ENCODE data around the gene SPR.
A peak's percentile ranks its signal among the peaks of the same experiment; 100 is the strongest.

SPR gene

GRCh38 chr2:72887032-72887739 is at the start of gene SPR:
Gene SPR, plus strand, starts transcription at chr2:72887408. Its CDS starts 25 bp downstream, at chr2:72887433.
- Mint-ChIP-seq H3K36me3 (ENCODE audit: low read depth) (peaks cover 21% of the 10 kb centered on the region), H3K27ac (peak within 1 kb of the TSS; percentile 22), H3K27me3 (peaks cover 56% of the 10 kb centered on the region), H3K9me3 (no peaks in the 10 kb centered on the region), H3K4me1 (ENCODE audit: low read depth) (peaks cover 49% of the 10 kb centered on the region), H3K4me3 (peak within 1 kb of the TSS; percentile 73)
- intact Hi-C loops (cut with micrococcal nuclease) = loop anchor here (10.0 kb wide), 1 partner anchor 398 kb away; the partner anchor contains the start of gene FBXO41

- intact Hi-C loops (cut with micrococcal nuclease) = no loop called here
- Mint-ChIP-seq H3K4me3 (no peak overlapping the region), H3K27me3 (peaks cover 13% of the 10 kb centered on the region), H3K4me1 (ENCODE audit: low read depth) (no peaks in the 10 kb centered on the region), H3K9me3 (no peaks in the 10 kb centered on the region), H3K36me3 (ENCODE audit: low read depth) (no peaks in the 10 kb centered on the region), H3K27ac (no peak overlapping the region)
These were observed 47.1 kb upstream of the SPR start for GRCh38 chr2:72840066-72840465.

GRCh38 chr2:72841462-72842125 is 45.6 kb upstream of the SPR start:
- intact Hi-C loops (cut with micrococcal nuclease) = no loop called here
- Mint-ChIP-seq H3K4me3 (no peak overlapping the region), H3K9me3 (no peaks in the 10 kb centered on the region), H3K27me3 (peaks cover 7% of the 10 kb centered on the region), H3K27ac (no peak overlapping the region), H3K4me1 (ENCODE audit: low read depth) (no peaks in the 10 kb centered on the region), H3K36me3 (ENCODE audit: low read depth) (no peaks in the 10 kb centered on the region)

- no peak overlapping the region for H3K27ac Mint-ChIP-seq
- intact Hi-C loops (cut with micrococcal nuclease) = no loop called here
- no peaks in the 10 kb centered on the region for H3K4me1 Mint-ChIP-seq (ENCODE audit: low read depth)
- peaks cover 7% of the 10 kb centered on the region for H3K27me3 Mint-ChIP-seq
- H3K36me3 Mint-ChIP-seq (ENCODE audit: low read depth) = no peaks in the 10 kb centered on the region
- H3K9me3 Mint-ChIP-seq = no peaks in the 10 kb centered on the region
- H3K4me3 Mint-ChIP-seq = no peak overlapping the region
These were observed 43.9 kb upstream of the SPR start for GRCh38 chr2:72843301-72843700.

GRCh38 chr2:72846171-72847095 is 40.8 kb upstream of the SPR start:
- Mint-ChIP-seq H3K9me3 (no peaks in the 10 kb centered on the region), H3K4me1 (ENCODE audit: low read depth) (no peaks in the 10 kb centered on the region), H3K27me3 (peaks cover 8% of the 10 kb centered on the region), H3K36me3 (ENCODE audit: low read depth) (no peaks in the 10 kb centered on the region), H3K4me3 (no peak overlapping the region), H3K27ac (no peak overlapping the region)
- intact Hi-C loops (cut with micrococcal nuclease) = no loop called here

GRCh38 chr2:72847534-72848315 is 39.5 kb upstream of the SPR start:
- Mint-ChIP-seq H3K27me3 (peaks cover 10% of the 10 kb centered on the region), H3K27ac (no peak overlapping the region), H3K36me3 (ENCODE audit: low read depth) (no peaks in the 10 kb centered on the region), H3K4me3 (no peak overlapping the region), H3K9me3 (no peaks in the 10 kb centered on the region), H3K4me1 (ENCODE audit: low read depth) (no peaks in the 10 kb centered on the region)
- intact Hi-C loops (cut with micrococcal nuclease) = no loop called here

- H3K4me3 Mint-ChIP-seq = no peak overlapping the region
- intact Hi-C loops (cut with micrococcal nuclease) = no loop called here
- peaks cover 10% of the 10 kb centered on the region for H3K27me3 Mint-ChIP-seq
- H3K9me3 Mint-ChIP-seq = no peaks in the 10 kb centered on the region
- no peak overlapping the region for H3K27ac Mint-ChIP-seq
- H3K4me1 Mint-ChIP-seq (ENCODE audit: low read depth) = no peaks in the 10 kb centered on the region
- no peaks in the 10 kb centered on the region for H3K36me3 Mint-ChIP-seq (ENCODE audit: low read depth)
These were observed 38.6 kb upstream of the SPR start for GRCh38 chr2:72848436-72849137.

GRCh38 chr2:72849138-72849462 is 38.1 kb upstream of the SPR start:
- Mint-ChIP-seq H3K9me3 (no peaks in the 10 kb centered on the region), H3K27me3 (peaks cover 11% of the 10 kb centered on the region), H3K4me3 (no peak overlapping the region), H3K4me1 (ENCODE audit: low read depth) (no peaks in the 10 kb centered on the region), H3K27ac (no peak overlapping the region), H3K36me3 (ENCODE audit: low read depth) (no peaks in the 10 kb centered on the region)
- intact Hi-C loops (cut with micrococcal nuclease) = no loop called here

- no peaks in the 10 kb centered on the region for H3K4me1 Mint-ChIP-seq (ENCODE audit: low read depth)
- no peaks in the 10 kb centered on the region for H3K9me3 Mint-ChIP-seq
- H3K27ac Mint-ChIP-seq = no peak overlapping the region
- H3K36me3 Mint-ChIP-seq (ENCODE audit: low read depth) = no peaks in the 10 kb centered on the region
- H3K27me3 Mint-ChIP-seq = peaks cover 24% of the 10 kb centered on the region
- intact Hi-C loops (cut with micrococcal nuclease) = no loop called here
- no peak overlapping the region for H3K4me3 Mint-ChIP-seq
These were observed 35.9 kb upstream of the SPR start for GRCh38 chr2:72851333-72851732.

GRCh38 chr2:72859831-72860262 is 27.4 kb upstream of the SPR start:
- no peaks in the 10 kb centered on the region for H3K36me3 Mint-ChIP-seq (ENCODE audit: low read depth)
- no peaks in the 10 kb centered on the region for H3K9me3 Mint-ChIP-seq
- no peak overlapping the region for H3K4me3 Mint-ChIP-seq
- H3K4me1 Mint-ChIP-seq (ENCODE audit: low read depth) = peaks cover 10% of the 10 kb centered on the region
- H3K27ac Mint-ChIP-seq = no peak overlapping the region
- H3K27me3 Mint-ChIP-seq = peaks cover 43% of the 10 kb centered on the region
- intact Hi-C loops (cut with micrococcal nuclease) = no loop called here

- Mint-ChIP-seq H3K27ac (no peak overlapping the region), H3K36me3 (ENCODE audit: low read depth) (no peaks in the 10 kb centered on the region), H3K9me3 (no peaks in the 10 kb centered on the region), H3K4me1 (ENCODE audit: low read depth) (peaks cover 10% of the 10 kb centered on the region), H3K27me3 (peaks cover 45% of the 10 kb centered on the region), H3K4me3 (peak overlapping the region; percentile 39)
- intact Hi-C loops (cut with micrococcal nuclease) = loop anchor here (1.0 kb wide), 1 partner anchor 91 kb away; no protein-coding TSS in a partner anchor
These were observed 24.8 kb upstream of the SPR start for GRCh38 chr2:72862239-72862988.

- Mint-ChIP-seq H3K4me1 (ENCODE audit: low read depth) (peaks cover 10% of the 10 kb centered on the region), H3K27ac (no peak overlapping the region), H3K36me3 (ENCODE audit: low read depth) (no peaks in the 10 kb centered on the region), H3K9me3 (no peaks in the 10 kb centered on the region), H3K4me3 (no peak overlapping the region), H3K27me3 (peaks cover 45% of the 10 kb centered on the region)
- intact Hi-C loops (cut with micrococcal nuclease) = no loop called here
These were observed 24.2 kb upstream of the SPR start for GRCh38 chr2:72863046-72863445.

Data from dendritic cell treated with granulocyte-macrophage colony-stimulating factor and Interleukin-4, amounts not matched to agents 40 ng/mL and 50 ng/mL, for 4 days (primary cell).